OCI-M2 (cell line): Measurements from ENCODE around the gene CCDC89.

Source experiments
- DNase-seq: peaks from one replicate; lab custom pipeline; 2025; ENCODE audit not compliant: unreplicated experiment; lab: John Stamatoyannopoulos, UW

CCDC89 gene

GRCh38 chr11:85685820-85686459, at the start of gene CCDC89:
CCDC89 (minus strand) TSS chr11:85686195; CDS start chr11:85686130, 65 bp downstream.
- DNase-seq, result no peak

GRCh38 chr11:85732965-85733364, 47.0 kb upstream of the CCDC89 start:
- DNase-seq, result no peak

DNA sequence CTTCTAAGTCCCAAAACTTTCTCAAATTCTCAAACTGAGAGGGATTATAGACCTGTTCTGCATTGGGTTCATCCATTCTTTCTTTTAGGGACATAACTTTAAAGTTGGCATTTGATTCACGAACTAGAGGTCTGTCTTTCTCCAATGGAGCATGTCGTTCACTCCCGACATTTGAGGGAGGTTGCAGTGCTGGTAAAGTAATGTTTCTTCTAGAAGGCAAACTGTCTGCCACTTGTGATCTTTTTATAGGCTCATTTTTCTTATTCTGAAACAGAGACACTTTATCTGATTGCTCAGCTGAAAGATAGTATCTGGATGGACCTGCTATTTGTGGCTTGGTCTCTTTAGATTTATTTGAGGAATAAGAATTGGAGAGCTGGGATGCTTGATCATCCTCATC, 40.4 kb upstream of the CCDC89 start:
- no peak for DNase-seq

- no peak for DNase-seq
These were observed 39.7 kb upstream of the CCDC89 start for GRCh38 chr11:85725510-85726258.

- DNase-seq, result no peak
These were observed 38.9 kb upstream of the CCDC89 start for GRCh38 chr11:85724748-85725465.

DNA sequence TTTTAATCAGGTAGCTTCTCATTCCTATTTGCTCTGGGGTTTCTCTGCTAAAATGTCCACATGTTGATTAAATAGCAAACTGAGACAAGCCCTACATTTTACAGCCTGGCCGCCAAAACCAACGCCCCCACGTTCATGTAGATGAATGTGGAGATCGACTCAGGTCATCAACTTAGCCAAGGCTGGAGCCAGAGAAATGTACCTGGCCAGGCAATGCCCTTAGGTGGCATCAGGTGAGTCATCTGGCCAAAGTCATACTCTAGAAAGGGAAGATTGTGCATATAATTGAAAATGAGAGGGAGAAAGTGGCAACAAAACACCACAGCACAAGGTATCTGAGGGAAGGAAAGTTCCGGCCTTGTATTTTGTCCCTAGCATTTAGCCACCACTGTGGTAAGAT, 37.1 kb upstream of the CCDC89 start:
- no peak for DNase-seq

DNA sequence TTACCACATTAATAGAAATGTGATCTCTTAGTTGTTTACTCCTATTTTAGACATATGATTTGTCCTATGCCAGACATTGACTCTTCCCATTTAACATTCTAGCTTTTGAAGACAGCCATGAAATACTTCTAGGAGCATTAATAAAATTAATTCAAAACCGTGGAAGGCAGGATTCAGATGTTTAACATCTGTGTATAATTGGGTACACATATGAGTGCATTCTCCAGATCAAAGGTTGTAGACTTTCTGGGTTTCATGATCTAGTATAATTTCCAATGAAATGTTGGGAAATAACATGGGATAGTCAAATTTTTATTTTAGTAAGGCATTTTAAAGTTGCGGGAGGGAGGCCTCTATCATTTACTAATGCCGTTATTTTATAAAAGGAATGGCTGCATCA, 35.2 kb upstream of the CCDC89 start:
- DNase-seq, result no peak

- DNase-seq, result no peak
These were observed 33.2 kb upstream of the CCDC89 start for GRCh38 chr11:85718991-85719807.

DNA sequence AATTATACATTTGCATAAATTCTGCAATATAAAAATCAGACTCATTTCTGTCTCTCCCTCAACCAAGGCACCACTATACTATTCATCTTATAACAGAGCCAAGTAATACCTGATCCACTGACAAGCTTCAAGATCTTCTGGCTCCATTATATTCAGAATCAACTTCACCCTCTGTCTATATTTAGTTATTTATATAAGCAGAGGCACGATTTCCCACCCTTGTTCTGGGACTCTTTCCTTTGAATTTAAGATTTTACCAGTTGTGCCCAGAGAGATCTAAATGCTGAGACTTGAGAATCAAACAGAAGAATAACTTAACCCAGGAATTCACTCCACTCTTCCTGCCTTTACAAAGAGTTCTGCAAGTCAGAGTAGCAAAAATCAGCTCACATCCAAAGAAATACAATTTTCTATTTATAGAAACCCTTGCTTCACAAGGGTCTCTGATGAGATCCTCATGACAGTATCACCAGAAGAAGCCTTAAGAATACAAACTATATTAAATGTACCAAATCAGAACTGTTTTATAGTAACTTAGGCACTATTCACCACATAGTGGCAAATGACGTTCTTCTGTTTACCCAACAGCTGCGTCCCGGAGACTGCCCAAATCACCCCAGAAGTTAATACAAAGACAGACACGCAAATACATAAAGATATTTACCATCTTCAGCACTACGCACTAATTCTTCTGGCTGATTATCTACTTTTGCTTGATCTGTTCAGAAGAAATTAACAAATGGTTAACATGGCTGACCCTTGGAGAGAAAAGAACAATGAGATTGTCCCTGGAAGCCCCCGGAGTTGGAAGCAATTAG, 32.3 kb upstream of the CCDC89 start:
- no peak for DNase-seq

GRCh38 chr11:85717429-85717828, 31.4 kb upstream of the CCDC89 start:
- DNase-seq, result no peak

DNA sequence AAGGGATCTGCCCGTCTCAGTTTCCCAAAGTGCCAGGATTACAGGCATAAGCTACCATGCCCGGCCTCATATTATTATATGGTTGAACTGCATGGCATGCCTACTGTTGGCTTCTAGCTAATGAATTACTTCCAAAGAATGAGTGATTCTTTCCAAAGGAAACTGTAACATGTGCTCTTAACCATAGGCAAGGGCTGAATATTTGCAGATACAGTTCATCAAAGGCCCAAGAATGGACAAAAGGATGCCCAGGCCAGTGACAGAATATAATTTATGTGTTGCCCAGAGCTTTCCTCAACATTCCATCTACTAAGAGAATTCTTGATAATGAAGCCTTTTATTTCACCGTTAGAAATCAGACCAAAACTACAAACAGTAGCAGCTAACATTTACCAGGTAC, 27.0 kb upstream of the CCDC89 start:
- DNase-seq, result no peak

- DNase-seq, result no peak
These were observed 24.9 kb upstream of the CCDC89 start for GRCh38 chr11:85710917-85711316.

- DNase-seq, result no peak
These were observed 24.1 kb upstream of the CCDC89 start for GRCh38 chr11:85709941-85710702.

GRCh38 chr11:85705800-85706199, 19.8 kb upstream of the CCDC89 start:
- DNase-seq, result no peak

GRCh38 chr11:85704967-85705366, 19.0 kb upstream of the CCDC89 start:
- DNase-seq, result no peak

GRCh38 chr11:85699957-85700741, 14.2 kb upstream of the CCDC89 start:
- DNase-seq, result no peak

DNA sequence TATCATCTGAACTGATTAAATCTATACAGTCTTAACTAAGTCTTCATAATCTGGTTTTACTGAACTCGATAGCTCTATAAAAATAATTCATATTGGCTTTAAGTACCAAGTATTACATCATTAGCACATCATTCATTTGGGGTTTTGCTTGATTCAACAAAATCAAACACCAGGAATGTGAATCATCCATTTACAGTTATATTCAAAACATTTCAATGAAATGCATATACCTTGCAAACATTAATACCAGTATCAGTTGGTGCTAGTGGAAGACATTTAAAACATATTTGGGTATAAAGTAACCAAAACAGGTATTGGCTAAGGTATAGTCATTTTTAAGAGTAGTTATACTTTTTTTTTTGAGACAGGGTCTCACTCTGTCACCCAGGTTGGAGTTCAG, 12.2 kb upstream of the CCDC89 start:
- DNase-seq, result no peak

DNA sequence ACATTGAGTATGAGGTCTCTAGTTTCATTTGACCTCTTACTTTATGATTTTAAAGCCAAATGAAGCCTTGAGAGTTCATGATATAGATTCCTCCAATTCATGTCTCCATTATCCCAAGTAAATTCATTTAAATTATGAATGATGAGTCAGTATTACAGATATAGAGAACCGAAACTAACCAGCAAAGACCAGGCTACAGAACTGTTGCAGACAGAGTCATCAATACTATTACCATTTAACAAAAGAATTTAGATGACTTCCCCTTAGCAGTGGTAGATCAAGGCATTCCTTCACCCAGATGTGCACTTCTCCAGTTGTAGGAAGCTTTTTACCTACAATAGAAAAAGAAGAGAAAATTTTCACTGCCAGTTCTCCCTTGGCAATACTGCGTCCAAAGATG, 11.8 kb upstream of the CCDC89 start:
- no peak for DNase-seq

DNA sequence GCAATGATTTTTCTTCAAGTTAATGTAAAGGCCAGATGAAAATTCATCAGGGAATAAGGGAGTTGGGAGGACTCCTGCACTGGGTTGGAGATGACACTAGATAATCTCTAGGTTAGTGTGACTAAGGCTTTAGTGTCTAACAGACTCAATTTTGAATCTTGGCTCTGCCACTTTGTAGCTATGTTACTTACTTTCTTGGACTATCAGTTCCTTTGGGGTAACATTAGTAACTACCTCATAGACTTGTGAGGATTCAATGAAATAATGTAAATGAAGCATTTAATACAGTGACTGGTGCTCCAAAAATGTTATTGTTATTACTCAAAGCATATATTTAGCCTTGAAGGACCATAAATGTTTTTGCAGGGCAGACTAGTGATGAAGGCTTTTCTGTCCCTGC, 9.6 kb upstream of the CCDC89 start:
- DNase-seq, result no peak
